ENCODE data around the gene ZSWIM4. TPM values are rescaled to one million over a fixed set of nuclear protein-coding genes. Genes with fewer than 3 reads are reported as not detected.

ZSWIM4 gene
- total RNA-seq, 1 donor from 2014 or later: 2.1 TPM

DNA sequence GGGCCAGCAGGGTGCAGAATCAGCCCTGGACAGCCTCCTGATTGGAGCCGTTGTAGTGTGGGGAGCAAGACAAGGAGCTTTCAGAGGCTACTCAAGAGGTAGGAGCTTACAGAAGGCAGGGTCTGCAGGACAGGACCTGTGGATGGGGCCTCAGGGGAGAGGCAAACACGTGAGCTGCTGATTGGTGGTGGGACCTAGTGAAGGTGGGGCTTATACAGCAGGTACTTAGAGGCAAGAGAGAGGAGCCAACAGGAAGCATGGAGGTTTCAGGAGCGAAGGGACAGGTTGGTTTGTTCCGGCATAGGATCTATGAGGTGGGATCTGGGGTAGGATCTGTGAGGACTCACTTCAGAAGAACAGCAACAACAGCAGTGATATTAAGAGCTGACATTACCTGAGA lies 32.4 kb downstream of the ZSWIM4 start:
- intact Hi-C loops (cut with DNase I): no loop called here
- ATAC-seq (no peak), DNase-seq (ENCODE audit: missing footprints) (no peak)

- intact Hi-C loops (cut with DNase I): no loop called here
- peak; percentile 66 for DNase-seq (ENCODE audit: missing footprints)
- no peak for ATAC-seq
These were observed 35.0 kb downstream of the ZSWIM4 start for GRCh38 chr19:13830114-13830740.

- ATAC-seq (no peak), DNase-seq (ENCODE audit: missing footprints) (peak; percentile 55)
- intact Hi-C loops (cut with DNase I): no loop called here
These were observed 35.7 kb downstream of the ZSWIM4 start for GRCh38 chr19:13830741-13831536.

GRCh38 chr19:13831537-13832467 lies 36.6 kb downstream of the ZSWIM4 start:
- DNase-seq (ENCODE audit: missing footprints): peak; percentile 60
- ATAC-seq: no peak
- intact Hi-C loops (cut with DNase I): no loop called here

DNA sequence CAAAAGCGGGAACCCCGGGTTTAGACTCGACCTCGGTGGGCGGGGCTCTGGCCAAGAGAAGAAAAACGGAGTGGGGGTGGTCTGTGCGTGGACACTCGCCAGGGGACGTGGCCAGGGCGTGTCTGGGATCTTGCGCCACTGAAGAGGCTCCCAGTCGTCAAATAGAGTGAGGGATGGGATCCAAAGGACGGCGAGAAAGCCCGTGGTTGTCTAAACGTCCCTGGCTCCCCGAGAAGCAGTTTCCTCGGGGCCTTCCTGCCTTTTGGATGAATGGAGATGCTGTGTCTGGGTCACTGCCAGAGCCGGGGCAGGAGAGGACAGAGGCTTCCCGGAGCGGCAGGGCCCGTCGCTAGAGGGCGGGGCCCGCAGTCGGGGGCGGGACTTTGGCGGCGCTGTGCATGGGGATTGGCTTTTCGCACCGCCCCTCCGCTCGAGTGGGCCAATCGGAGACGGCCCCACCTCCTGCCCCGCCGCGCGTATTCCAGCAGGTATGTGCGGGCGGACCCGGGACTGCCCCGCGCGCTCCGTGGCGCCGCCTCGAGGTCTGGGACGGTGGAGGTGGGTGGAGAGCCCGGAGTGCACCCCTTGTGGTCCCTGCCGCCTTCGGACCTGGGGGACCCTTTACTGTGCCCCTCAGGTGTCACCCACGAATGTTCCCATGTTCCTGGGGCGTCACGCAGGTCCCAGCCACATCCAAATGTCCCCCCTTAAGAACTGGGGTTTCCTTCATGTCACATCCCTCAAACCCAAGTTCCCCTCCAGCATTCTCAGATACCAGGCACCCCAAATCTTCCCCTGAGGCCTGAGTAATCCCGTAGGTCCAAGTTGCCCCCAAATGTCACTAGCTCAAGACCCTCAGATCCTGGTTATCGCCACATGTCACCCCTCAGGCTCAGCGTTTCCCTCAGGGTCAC lies 38.3 kb downstream of the ZSWIM4 start:
- ATAC-seq (peak; percentile 85), DNase-seq (ENCODE audit: missing footprints) (peak; percentile 96)
- intact Hi-C loops (cut with DNase I): loop anchor here (1.0 kb wide), 1 partner anchor 29 kb away; no protein-coding TSS in a partner anchor

DNA sequence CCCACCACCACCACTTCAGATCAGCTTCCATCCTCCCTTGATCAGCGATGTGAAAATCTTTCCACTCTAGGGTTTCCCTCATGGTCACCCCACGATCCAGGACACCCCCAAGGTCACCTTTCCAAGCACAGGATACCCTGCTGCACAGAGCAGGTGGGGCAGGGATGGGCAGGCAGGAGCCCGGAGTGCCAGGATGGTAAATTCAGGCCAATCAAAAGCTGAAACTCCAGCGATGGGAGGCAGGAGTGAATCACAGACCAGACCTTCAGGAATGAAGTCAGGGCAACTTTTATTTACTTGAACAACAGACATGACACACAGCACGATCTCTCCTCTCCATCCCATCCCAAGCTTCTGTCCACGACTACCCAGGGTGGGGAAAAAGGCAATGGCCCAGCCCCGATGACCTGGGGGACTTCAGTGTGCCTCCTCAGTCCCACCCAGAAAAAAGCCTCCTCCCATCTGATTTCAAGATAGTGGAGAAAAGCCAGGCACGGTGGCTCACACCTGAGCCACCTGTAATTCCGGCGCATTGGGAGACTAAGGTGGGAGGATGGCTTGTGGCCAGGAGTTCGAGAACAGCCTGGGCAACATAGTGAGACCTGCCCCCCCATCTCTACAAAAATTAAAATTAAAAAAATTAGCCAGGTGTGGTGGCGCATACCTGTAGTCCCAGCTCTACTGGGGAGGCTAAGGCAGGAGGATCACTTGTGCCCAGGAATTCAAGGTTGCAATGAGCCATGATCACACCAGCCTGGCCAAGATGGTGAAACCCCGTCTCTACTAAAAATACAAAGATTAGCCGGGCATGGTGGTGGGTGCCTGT lies 39.2 kb downstream of the ZSWIM4 start:
- ATAC-seq (no peak), DNase-seq (ENCODE audit: missing footprints) (peak; percentile 60)
- intact Hi-C loops (cut with DNase I): loop anchor here (5.0 kb wide), 1 partner anchor 37 kb away; the partner anchor contains the start of gene ZSWIM4

- no peak for ATAC-seq
- intact Hi-C loops (cut with DNase I): loop anchor here (5.0 kb wide), 1 partner anchor 39 kb away; the partner anchor contains the start of gene ZSWIM4
- DNase-seq (ENCODE audit: missing footprints): peak; percentile 89
These were observed 40.8 kb downstream of the ZSWIM4 start for GRCh38 chr19:13835791-13836723.

GRCh38 chr19:13838435-13839129 lies 43.3 kb downstream of the ZSWIM4 start:
- ATAC-seq: no peak
- intact Hi-C loops (cut with DNase I): loop anchor here (5.0 kb wide), 1 partner anchor 41 kb away; the partner anchor contains the start of gene ZSWIM4

GRCh38 chr19:13839130-13839937 lies 44.1 kb downstream of the ZSWIM4 start:
- peak; percentile 77 for ATAC-seq
- peak; percentile 98 for DNase-seq (ENCODE audit: missing footprints)
- intact Hi-C loops (cut with DNase I): loop anchor here (5.0 kb wide), 1 partner anchor 42 kb away; the partner anchor contains the start of gene ZSWIM4

More at GRCh38 chr19:13838435-13839129, 43.3 kb downstream of the ZSWIM4 start:
- DNase-seq (ENCODE audit: missing footprints): no peak

- no peak for ATAC-seq
These were observed 44.7 kb downstream of the ZSWIM4 start for GRCh38 chr19:13839938-13840304.

GRCh38 chr19:13840305-13841085 lies 45.3 kb downstream of the ZSWIM4 start:
- ATAC-seq (no peak), DNase-seq (ENCODE audit: missing footprints) (peak; percentile 90)
- intact Hi-C loops (cut with DNase I): loop anchor here (10.0 kb wide), 1 partner anchor 686 kb away; the partner anchor contains the start of genes IER2 and STX10

More at GRCh38 chr19:13839938-13840304, 44.7 kb downstream of the ZSWIM4 start:
- DNase-seq (ENCODE audit: missing footprints): no peak
- intact Hi-C loops (cut with DNase I): loop anchor here (5.0 to 10.0 kb wide), 2 partner anchors 43 to 685 kb away; partner anchors contain the start of genes IER2, STX10 and ZSWIM4

GRCh38 chr19:13841086-13841961 lies 46.1 kb downstream of the ZSWIM4 start:
- DNase-seq (ENCODE audit: missing footprints) (peak; percentile 83), ATAC-seq (no peak)
- intact Hi-C loops (cut with DNase I): loop anchor here (10.0 kb wide), 1 partner anchor 687 kb away; the partner anchor contains the start of genes IER2 and STX10

DNA sequence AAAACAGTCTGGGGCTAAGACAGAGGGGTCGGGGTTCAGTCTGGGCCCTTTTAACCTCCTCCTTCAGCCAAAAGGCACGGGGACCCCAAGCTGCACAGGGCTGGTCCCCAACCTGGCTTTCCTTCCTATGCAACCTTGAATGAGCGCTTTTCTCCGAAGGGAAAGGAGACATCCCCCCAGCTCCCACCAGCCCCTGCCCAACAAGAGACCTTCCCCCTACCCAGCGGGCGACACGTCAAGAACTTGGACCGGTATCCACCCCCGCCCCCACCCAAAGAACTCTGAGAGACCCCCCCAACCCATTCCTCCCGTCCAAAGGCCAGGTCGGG lies 46.7 kb downstream of the ZSWIM4 start:
- ATAC-seq: no peak
- no peak for DNase-seq (ENCODE audit: missing footprints)
- intact Hi-C loops (cut with DNase I): loop anchor here (10.0 kb wide), 1 partner anchor 687 kb away; the partner anchor contains the start of genes IER2 and STX10

All from Right ventricle myocardium inferior (tissue), 1 donor.